Mucosa of descending colon (tissue), 3 donors: ENCODE measurements around the gene NSG2. TPM values are rescaled to one million over a fixed set of nuclear protein-coding genes. Genes with fewer than 3 reads are reported as not detected.

Experiments used
- ATAC-seq: fragments of 200-7000 bp; cut with Tn5 transposase; one replicate; pipeline ENCODE4 v1.9.1; 2020; ENCODE audit warnings: mild to moderate bottlenecking, moderate library complexity
- DNase-seq, 3 donors: peaks; one replicate each; pipeline ENCODE4 v3.0.0-alpha.2; 2020
- H3K36me3 ChIP-seq: fragments of 200-600 bp; one replicate; pipeline ENCODE4 v1.8.0; 2021; ENCODE audit warnings: low read depth, mild to moderate bottlenecking
- H3K4me1 ChIP-seq: fragments of 200-600 bp; one replicate; pipeline ENCODE4 v1.8.0; 2021; ENCODE audit warnings: low read depth, mild to moderate bottlenecking
- H3K4me3 ChIP-seq: fragments of 200-600 bp; one replicate; pipeline ENCODE4 v1.8.0; 2021; ENCODE audit warnings: mild to moderate bottlenecking
- H3K9me3 ChIP-seq: fragments of 200-600 bp; one replicate; pipeline ENCODE4 v1.8.0; 2021; ENCODE audit warnings: mild to moderate bottlenecking
- intact Hi-C, 2 donors: fragments of 100-400 bp; cut with DNase I in 1 of 2; cut with micrococcal nuclease in 1 of 2; formaldehyde crosslinking; loops; one replicate each; pipeline versions ENCODE4 v1.11.0 to v1.11.1; 2022; cut with DNase I, micrococcal nuclease
- total RNA-seq, 3 donors: library from RNA; stranded (reverse); fragmentation: NEBNext Ultra II Directional in 2 of 3; extraction: Animal tissue kit (Norgen Biotek cat#: 25700) in 2 of 3; gene quantifications; one replicate each; pipeline versions ENCODE4 v1.2.1 to v1.2.4, GENCODE V29; 2021 to 2023
- TF ChIP-seq, protein P1 (sequence below): fragments of 200-600 bp; IDR thresholded peaks from one replicate; pipeline ENCODE4 v1.8.0; 2022; ENCODE audit warnings: antibody characterized with exemption, mild to moderate bottlenecking
- donor health status: DM: no; HTN: no; CAD: no; lungs with moderate emphysema.
- donor health status: DM: no; HTN: no; CAD: no.
- donor health status: DM: no; HTN: yes; CAD: no.

Gene NSG2
- total RNA-seq, 3 donors from 2014 or later: 1.2 to 8.7 (median 1.3) TPM

DNA sequence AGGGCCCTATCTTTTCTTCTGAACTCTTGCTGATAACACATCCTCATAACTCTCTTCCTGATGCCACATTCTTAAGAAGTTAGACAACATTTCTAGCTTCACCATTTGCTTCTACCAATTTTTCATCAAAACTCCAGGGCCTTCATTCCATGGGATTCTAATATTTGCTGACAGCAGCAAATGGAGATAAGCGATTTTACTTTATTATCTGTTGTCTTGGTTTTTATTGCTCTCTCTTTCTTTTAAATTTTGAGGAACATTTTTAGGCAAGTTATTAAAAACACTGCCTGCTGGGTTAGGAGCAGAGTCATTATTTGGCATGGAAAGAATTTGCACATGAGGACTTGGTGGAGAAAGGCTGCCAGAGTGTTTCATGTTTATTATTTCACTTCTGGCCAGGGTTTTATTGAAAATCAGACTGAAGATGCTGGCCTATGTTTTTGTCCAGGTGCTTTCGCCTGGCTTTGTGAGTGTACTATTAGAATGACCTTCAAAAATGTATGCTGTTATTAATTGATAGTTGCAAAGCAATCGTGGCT is 27.7 kb downstream of the NSG2 start:
- no peaks in the 10 kb centered on the region for H3K36me3 ChIP-seq
- TF ChIP-seq, protein P1, sequence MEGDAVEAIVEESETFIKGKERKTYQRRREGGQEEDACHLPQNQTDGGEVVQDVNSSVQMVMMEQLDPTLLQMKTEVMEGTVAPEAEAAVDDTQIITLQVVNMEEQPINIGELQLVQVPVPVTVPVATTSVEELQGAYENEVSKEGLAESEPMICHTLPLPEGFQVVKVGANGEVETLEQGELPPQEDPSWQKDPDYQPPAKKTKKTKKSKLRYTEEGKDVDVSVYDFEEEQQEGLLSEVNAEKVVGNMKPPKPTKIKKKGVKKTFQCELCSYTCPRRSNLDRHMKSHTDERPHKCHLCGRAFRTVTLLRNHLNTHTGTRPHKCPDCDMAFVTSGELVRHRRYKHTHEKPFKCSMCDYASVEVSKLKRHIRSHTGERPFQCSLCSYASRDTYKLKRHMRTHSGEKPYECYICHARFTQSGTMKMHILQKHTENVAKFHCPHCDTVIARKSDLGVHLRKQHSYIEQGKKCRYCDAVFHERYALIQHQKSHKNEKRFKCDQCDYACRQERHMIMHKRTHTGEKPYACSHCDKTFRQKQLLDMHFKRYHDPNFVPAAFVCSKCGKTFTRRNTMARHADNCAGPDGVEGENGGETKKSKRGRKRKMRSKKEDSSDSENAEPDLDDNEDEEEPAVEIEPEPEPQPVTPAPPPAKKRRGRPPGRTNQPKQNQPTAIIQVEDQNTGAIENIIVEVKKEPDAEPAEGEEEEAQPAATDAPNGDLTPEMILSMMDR: no peak
- intact Hi-C loops: no loop called here

DNA sequence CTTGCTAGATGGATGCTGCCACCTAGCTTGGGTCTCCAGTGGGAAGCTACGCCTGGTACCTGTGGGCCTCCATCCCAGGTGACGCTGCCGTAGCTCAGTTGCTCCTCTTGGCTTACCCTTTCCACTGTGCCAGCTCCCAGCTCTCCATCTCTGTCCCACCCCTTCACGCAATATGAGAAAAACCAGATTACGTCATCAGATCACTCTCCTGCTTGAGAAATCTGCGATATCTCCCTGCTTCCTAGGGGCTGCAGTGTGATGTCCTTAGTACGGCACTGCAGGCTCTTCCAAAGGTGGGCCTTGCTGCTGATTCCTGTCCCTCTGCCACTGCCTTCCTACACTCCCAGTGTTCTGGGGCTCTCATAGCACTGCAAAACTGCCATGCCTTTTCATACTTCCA is 28.9 kb downstream of the NSG2 start:
- TF ChIP-seq, protein P1: no peak
- Histone ChIP-seq H3K9me3 (no peaks in the 10 kb centered on the region), H3K4me1 (no peaks in the 10 kb centered on the region), H3K36me3 (no peaks in the 10 kb centered on the region), H3K4me3 (no peak overlapping the region)
- ATAC-seq (no peak), DNase-seq (no peak)
- intact Hi-C loops: no loop called here

More for the DNA sequence above, 27.7 kb downstream of the NSG2 start:
- ATAC-seq: no peak
- Histone ChIP-seq H3K4me3 (no peak overlapping the region), H3K4me1 (no peaks in the 10 kb centered on the region), H3K9me3 (no peaks in the 10 kb centered on the region)
- DNase-seq: no peak

DNA sequence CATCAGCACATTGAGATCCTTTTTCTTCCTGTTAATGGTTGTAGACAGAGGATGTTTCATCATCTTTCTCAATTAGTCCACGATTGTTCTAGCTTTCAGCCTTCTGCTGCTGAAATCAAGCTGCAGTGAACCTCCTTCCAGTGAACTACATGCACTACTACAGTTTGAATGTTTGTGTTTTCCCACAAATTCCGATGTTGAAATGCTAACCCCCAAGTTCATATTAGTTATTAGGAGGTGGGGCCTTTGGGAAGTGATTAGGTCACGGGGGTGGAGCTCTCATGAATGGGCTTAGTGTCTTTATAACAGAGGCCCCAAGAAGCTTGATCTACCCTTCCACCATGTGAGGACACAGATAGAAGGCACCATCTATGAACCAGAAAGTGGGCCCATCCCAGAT is 32.9 kb downstream of the NSG2 start:
- Histone ChIP-seq H3K36me3 (no peaks in the 10 kb centered on the region), H3K4me3 (no peak overlapping the region), H3K9me3 (no peaks in the 10 kb centered on the region), H3K4me1 (no peaks in the 10 kb centered on the region)
- intact Hi-C loops: no loop called here
- DNase-seq (no peak), ATAC-seq (no peak)
- TF ChIP-seq, protein P1: no peak

DNA sequence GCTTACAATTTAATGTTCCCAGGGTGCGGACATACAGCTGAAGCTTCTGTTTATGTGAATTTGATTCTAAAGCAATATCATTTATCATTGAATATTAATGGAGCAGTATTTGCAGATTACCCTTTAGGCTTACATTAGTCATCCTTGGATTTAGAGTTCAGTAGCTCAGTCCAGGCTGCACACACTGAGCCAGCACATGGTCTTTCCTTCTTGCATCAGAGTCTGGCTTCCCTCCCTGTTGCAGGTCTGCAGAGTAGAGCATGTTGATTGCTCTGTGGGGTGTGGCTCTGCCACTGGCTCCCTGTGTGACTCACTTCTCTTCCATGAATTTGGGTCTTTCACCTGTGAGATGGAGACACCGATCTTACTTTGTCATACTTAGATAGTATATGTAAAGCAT is 36.8 kb downstream of the NSG2 start:
- Histone ChIP-seq H3K4me3 (no peak overlapping the region), H3K36me3 (no peaks in the 10 kb centered on the region), H3K9me3 (no peaks in the 10 kb centered on the region), H3K4me1 (no peaks in the 10 kb centered on the region)
- intact Hi-C loops: no loop called here
- no peak for ATAC-seq
- TF ChIP-seq, protein P1: no peak
- no peak for DNase-seq

DNA sequence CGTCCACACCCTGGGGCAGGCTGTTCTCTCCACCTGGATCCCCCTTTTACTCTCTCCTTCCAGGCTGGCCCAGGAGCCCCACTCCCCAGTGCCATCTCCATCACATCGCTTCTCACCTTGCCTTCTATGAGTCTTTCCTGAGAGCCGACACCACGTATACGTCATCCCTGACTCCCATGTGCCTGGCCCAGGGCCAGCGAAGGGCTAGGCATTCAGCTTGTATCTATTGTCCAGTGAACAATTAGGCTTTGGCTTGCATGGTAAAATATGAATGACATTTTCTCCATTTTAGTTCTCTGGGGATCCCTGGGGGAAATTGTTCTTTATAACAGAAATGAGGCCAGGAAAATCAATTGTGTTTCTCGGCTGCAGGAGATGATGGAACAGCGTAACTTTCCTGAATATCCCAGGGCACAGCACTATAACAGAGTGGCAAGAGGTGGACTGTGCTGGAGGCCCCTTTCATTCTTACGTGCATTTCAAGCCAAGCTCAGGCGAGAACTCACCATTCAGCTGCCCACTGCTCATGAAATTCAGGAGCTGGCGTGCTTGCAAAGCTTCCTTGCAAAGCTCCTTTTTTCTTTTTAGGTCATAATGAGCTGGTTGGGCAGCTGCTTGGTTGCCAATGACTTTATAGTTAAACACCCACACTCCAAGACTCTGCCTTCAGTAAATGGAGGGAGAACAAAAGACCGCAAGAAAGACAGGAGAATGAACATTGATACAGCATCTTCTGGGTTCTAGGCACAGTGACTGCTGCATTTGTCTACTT is 37.7 kb downstream of the NSG2 start:
- intact Hi-C loops: no loop called here
- no peaks in the 10 kb centered on the region for H3K4me1 ChIP-seq
- DNase-seq (no peak), ATAC-seq (no peak)
- no peak overlapping the region for H3K4me3 ChIP-seq
- TF ChIP-seq, protein P1: no peak
- H3K9me3 ChIP-seq: no peaks in the 10 kb centered on the region
- H3K36me3 ChIP-seq: no peaks in the 10 kb centered on the region
